ENCODE data around the gene NUDT2.
"Not testable (repeated sequence)": the region's sequence is repeated elsewhere in the genome, so short reads cannot be mapped to it uniquely, and the experiment has no call there.

The NUDT2 gene

DNA sequence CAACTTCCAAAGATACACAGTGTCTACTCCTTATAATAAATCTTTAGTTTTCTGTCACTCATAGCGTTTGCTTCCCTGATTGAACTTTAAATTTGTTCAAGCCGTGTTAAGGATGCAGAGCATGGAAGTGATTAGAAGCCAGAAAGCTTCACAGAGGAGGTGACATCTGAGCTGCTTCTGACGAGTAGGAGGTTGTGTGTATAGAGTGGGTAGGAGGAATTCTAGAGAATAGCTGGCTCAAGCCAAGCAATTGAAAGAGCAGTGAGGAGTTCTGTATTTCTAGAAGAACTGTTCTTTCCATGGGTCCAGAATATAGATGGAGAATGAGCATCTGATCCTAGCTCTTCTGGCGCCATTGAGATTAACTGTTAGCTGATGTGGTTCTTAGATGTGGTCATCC, 6.0 kb downstream of the NUDT2 start:
- DNase-seq (ENCODE audit: low read depth in 2 of 2) = no peak

DNA sequence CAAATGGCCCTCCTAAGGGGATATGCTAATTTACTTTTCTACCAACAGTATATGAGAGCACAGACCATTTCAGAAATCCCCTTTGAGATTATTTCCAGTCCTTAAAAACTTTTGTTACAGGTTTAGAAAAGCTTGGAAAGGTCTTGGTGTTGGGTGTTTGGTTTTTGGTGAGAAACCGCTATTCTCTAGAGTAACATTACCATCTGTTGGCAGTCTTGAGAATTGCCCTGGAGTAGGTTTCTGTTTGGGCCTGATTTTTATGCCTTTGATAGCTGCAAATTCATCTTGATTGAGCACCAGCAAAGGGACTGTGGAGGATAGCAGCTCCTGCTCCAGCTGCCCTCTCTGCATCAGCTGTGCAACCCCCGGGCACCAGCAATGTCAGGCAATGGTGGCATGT, 8.0 kb downstream of the NUDT2 start:
- no peak for DNase-seq (ENCODE audit: low read depth in 2 of 2)

DNA sequence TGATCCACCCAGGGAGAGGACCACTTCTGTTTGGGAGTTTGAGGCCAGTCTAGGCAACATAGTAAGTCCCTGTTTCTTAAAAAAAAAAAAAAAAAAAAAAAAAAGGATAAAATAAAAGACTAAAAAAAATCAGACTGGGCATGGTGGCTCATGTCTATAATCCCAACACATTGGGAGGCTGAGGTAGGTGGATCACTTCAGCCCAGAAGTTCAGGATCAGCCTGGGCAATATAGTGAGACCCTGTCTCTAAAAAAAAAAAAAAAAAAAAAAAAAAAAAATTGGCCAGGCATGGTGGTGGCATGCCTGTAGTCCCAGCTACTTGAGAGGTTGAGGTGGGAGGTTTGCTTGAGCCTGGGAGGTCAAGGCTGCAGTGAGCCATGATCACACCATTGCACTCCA, 8.7 kb downstream of the NUDT2 start:
- not testable (repeated sequence) for DNase-seq (ENCODE audit: low read depth in 2 of 2)

DNA sequence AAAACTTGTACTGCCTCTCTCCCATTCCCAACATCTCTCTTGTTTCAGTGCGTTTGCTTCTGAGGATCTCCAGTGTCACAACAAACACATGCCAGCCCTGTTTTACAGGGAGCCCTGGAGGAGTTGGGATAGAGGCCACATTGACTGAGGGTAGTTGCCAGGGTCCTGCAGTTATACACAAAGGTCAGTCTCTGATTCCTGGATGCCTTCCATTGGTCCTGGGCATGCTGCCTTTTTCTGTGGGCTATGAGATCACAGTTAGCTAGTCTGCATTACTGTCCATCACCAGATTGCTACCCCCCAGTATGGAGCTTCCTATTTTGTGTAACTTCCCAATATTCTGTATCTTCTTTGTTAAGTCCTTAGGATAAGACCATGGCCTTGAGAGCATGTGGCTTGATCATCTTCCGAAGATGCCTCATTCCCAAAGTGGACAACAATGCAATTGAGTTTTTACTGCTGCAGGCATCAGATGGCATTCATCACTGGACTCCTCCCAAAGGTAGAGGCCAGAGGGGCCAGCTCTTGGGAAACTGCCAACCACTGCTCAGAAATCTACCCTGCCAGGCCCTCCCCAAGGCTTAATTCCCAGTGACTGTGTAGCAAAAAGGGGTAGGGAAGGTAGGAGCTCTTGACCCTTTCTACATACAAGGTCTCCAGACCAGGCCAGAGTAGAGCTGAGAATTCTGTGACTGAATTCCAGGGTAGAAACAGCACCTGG, 9.5 kb downstream of the NUDT2 start:
- no peak for DNase-seq (ENCODE audit: low read depth in 2 of 2)

DNA sequence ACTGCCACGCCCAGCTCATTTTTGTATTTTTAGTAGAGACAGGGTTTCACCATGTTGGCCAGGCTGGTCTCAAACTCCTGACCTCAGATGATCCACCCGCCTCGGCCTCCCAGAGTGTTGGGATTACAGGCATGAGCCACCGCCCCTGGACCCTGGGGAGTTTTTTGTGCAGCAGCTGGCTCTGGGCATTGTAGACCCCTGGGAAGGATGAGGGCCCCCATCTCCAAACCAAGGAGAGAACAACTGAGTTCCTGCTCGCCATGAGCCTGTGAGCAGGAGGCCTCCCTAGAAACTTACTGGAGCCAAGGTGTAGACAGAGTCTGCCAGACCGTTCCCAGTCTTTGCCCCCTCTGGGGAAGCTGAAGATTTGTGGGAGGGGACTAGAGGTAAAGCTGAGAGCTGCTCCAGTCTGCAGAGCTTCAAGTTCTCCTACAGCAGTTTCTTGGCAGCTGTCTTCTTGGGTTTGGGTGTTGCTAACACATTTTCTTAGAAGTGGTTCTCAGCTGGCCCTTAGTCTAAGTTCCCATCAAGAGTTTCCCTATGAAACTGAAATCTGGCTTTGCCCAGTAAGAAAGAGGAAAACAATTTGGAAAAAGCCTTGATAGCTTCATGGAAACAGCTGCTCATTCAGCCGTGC, 12.4 kb downstream of the NUDT2 start:
- DNase-seq (ENCODE audit: low read depth in 2 of 2) = no peak

DNA sequence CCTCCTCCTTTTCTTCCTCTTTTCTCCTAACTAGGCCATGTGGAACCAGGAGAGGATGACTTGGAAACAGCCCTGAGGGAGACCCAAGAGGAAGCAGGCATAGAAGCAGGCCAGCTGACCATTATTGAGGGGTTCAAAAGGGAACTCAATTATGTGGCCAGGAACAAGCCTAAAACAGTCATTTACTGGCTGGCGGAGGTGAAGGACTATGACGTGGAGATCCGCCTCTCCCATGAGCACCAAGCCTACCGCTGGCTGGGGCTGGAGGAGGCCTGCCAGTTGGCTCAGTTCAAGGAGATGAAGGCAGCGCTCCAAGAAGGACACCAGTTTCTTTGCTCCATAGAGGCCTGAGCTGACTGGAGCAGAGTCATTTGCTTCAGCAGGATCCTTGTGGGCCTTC, 13.7 kb downstream of the NUDT2 start:
- DNase-seq (ENCODE audit: low read depth in 2 of 2) = no peak

DNA sequence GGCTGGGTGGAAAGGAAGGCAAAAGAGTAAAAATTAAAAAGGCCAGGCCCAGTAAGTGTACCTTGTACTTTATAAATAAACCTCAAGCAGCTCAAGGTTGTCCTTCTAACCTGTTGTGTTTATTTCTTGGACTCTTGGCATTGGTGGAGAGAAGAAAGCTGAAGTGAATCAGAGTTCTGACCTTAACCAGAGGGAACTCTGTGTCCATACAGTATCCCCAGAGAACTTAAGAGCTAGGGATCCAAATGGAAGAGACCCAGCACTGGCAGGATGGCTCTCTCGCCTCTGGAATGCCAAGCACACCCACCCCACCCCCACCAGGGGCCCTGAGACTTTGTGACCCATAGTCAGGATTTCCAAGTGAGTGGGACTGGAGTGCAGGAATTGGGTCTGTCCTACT, 14.2 kb downstream of the NUDT2 start:
- DNase-seq (ENCODE audit: low read depth in 2 of 2) = no peak

DNA sequence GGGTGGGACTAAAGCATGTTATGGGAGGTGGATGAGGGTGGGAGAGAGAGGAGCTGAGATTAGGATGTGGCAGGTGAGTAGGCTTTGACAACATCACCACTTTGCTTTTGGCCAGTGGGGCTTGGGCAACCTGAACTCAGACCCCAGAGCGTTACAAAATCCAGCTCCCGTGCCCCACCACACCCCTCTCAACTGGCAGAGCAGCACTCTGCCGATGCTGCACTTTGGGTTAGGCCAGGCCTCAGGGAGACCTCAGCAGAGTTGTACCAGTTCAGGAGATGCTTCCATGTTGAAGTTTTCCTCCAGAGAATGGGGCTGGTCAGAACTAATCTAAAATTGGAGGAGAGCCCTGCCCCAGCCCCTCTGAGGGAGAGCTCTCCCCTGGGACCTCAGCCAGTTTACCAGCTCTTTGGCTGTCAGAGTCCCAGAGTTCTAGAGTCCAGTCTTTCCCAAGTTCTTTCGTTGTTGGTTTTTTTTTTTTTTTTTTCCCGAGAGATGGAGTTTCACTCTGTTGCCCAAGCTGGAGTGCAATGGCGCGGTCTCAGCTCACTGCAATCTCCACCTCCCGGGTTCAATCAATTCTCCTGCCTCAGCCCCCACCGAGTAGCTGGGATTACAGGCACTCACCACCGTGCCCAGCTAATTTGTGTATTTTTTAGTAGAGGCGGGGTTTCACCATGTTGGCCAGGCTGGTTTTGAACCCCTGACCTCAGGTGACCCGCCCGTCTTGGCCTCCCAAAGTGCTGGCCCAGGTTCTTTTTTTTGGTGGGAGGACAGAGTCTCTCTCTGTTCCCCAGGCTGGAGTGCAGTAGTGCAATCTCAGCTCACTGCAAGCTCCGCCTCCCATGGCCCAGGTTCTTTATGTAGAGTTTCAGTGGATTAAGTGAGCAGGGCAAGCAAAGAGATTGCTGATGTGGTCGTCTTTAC, 17.8 kb downstream of the NUDT2 start:
- DNase-seq (ENCODE audit: low read depth in 2 of 2) = no peak

DNA sequence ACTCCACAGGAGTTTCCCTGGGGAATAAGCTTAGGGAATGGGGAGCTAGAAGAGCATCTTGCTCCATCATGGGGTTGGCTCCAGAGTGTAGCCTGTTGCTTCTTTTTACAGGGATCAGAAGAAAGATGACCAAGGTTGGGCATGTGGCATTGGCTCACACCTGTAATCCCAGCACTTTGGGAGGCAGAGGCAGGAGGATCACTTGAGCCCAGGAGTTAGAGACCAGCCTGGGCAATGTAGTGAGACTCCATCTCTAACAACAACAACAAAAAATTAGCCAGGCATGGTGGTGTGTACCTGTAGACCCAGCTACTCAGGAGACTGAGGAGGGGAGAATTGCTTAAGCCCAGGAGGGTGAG, 18.4 kb downstream of the NUDT2 start:
- no peak for DNase-seq (ENCODE audit: low read depth in 2 of 2)

DNA sequence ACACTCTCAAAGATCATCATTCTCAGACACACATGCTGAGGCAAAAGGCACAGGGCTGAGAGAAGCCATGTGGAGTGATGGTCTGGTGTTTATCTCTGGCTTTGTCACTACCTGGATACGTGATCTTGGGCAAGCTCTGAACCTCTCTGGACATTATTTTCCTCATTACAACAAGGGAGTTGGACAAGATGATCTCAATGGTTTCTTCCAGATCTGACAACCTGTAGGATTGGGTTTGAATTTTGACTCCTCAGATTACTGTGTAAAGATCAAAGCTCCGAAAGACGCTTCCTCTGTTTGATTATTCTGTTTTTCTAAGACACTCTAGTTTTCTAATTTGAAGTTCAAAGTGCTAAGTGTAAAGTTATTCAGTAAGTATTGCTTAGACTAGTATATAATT, 20.0 kb downstream of the NUDT2 start:
- DNase-seq (ENCODE audit: low read depth in 2 of 2) = no peak

DNA sequence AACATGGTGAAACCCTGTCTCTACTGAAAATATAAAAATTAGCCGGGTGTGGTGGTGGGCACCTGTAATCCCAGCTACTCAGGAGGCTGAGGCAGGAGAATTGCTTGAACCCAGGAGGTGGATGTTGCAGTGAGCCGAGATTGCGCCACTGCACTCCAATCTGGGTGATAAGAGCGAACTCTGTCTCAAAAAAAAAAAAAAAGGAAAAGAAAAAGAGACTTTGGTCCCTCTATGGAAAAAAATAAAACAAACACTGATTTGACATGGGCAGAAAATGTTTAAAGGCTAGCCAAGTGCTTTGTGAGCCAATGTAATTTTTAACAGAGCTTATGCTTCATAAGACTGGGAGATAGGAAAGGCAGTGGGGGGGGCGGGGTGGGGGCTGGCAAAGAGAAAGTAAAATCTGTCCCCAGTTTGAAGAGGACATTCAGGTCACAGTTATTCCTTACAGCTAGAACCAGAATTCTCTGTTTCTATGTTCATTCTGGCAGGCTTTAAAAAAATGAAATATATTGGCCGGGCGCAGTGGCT, 22.8 kb downstream of the NUDT2 start:
- not testable (repeated sequence) for DNase-seq (ENCODE audit: low read depth in 2 of 2)

DNA sequence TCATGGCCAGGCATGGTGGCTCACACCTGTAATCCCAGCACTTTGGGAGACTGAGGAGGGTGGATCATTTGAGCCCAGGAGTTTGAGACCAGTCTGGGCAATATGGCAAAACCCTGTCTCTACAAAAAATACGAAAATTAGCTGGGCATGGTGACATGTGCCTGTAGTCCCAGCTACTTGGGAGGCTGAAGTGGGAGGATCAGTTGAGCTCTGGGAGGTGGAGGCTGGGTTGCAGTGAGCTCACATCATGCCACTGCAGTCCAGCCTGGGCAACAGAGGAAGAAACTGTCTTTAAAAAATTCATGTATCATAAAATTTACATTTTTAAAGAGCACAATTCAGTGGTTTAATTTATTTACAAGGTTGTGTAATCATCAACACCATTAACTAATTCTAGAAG, 23.6 kb downstream of the NUDT2 start:
- DNase-seq (ENCODE audit: low read depth in 2 of 2) = not testable (repeated sequence)

DNA sequence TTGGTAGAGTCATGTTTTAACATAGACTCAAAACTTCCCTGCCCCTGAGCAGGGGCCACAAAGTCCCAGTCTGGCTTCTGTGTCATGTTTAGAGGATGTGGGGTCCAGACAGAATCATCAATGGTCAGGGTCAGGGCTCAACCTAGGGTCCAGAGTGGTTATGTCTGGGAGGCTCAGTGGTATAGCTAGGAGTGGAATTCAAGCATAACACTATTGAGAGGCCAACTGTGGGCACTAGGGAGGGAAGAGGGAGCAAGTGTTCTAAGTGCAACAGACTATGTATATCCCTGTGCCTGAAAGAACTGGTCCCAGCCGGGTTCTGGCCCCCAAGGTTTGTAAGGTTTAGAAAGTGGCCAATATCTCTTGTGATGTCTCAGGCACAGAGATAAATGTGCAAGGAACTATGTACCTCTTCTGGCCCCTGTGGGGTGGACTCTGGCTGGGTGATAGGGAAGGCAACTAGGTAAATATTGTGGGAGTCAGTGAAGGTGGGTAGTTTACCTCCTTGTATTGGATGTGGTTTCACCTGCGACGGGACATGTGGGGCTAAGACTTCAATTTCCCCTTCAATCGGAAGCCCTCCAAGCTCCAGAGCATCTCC, 33.3 kb downstream of the NUDT2 start:
- no peak for DNase-seq (ENCODE audit: low read depth in 2 of 2)

DNA sequence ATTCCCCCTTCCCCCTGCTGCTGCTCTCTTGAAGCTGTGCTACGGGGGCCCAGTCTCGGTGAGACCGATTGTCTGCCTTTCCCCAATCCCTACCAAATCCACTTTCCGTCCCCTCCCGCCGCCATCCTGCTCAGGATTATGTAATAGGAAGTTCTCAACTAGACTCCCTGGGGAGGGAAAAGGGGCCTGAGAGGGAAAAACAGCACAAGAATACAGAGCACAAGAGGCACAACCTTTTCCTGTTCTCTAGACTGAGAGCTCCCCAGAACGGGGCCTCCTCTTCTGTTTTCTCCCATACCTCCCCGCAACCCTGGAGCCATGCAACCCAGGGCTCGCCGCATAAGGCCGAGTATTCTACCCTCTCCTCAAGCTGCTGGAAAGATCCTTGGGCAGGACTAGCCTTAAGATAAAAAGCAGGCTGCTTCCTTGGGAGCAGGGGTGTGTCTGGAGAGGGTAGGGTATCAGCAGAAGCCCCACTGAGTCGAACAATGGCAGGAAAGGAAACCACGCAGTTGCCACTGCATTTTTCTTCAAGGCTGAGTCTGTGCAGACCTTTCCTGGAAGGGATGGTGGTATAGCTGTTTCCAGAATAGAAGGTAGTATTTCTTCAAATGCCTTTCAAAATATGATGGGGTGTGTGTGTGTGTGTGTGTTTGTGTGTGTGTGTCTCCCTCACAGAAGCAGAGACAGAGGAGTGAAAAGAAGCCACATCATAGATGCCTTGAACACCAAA, 34.4 kb downstream of the NUDT2 start:
- no peak for DNase-seq (ENCODE audit: low read depth in 2 of 2)

DNA sequence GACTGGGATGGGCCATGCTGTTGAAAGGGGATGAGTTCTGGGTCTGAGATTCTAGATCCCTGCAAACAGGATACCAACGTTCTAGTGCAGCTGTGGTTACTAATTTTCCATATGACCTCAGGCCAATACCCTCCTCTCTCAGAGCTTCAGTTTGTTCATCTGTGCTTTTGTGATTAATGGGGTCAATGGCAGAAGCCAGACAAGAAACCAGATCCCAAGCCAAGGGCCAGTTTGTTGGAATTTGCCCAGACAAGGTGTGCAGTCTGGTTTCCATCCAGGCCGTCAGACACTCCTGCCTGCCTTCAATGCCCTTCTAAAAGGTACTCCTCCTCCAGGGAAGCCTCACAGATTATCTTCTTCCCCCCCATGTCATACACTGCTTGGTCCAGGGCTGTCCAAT, 35.9 kb downstream of the NUDT2 start:
- DNase-seq (ENCODE audit: low read depth in 2 of 2) = no peak

DNA sequence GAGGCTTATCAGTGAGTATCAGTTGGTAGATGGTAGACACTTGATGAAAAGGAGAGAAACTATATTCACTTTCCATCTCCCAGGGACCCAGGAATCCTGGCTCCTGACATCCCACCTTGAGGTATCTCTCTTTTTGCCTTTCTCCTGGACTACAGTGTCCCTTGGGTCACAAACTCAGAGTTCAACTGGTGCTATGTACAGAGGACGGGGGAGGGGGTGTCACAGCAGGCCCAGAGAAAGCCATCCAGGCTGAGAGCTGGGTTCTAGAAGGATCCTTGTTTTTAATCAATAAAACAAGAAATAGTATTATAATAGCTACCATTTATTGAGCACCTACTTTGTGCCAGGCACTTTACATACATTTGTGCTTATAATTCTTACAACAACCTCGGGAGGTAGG, 37.0 kb downstream of the NUDT2 start:
- no peak for DNase-seq (ENCODE audit: low read depth in 2 of 2)

DNA sequence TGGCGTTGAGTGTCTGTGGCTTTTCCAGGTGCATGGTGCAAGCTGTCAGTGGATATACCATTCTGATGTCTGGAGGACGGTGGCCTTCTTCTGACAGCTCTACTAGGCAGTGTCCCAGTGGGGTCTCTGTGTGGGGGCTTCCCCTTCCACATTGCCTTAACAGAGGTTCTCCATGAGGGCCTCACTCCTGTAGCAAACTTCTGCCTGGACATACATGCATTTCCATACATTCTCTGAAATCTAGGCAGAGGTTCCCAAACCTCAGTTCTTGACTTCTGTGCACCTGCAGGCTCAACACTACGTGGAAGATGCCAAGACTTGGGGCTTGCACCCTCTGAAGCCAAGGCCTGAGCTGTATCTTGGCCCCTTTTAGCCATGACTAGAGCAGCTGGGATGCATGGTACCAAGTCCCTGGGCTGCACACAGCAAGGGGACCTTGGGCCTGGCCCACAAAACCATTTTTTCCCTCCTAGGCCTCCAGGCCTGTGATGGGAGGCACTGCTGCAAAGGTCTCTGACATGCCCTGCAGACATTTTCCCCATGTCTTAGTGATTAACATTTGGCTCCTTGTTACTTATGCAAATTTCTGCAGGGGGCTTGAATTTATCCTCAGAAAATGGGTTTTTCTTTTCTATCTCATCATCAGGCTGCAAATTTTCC, 38.5 kb downstream of the NUDT2 start:
- DNase-seq (ENCODE audit: low read depth in 2 of 2) = not testable (repeated sequence)

DNA sequence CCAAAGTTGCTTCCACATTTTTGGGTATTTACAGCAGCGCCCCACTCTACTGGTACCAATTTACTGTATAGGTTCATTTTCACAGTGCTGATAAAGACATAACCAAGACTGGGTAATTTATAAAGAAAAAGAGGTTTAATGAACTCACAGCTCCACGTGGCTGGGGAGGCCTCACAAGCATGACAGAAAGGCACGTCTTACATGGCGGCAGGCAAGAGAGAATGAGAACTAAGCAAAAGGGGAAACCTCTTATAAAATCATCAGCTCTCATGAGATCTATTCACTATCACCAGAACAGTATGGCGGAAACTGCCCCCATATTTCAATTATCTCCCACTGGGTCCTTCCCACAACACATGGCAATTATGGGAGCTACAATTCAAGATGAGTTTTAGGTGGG, 39.4 kb downstream of the NUDT2 start:
- not testable (repeated sequence) for DNase-seq (ENCODE audit: low read depth in 2 of 2)

DNA sequence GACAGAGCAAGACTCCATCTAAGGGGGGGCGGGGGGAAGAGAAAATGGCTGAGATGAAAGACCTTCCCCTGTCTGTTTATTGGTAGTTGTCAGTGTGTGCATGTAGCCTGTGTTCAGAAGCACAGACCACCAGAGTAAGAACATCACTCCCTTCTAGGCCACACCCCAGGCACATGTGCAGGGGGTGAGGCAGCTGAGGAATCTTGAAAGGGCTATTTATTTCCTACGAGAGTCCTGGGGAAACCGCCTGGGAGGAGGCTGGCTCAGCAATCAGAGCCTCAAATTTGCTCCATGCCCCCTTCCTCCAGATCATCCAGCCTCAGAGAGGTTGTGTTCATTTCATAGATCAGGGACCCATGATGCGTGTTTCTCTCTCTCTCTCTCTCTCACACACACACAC, 40.3 kb downstream of the NUDT2 start:
- no peak for DNase-seq (ENCODE audit: low read depth in 2 of 2)

DNA sequence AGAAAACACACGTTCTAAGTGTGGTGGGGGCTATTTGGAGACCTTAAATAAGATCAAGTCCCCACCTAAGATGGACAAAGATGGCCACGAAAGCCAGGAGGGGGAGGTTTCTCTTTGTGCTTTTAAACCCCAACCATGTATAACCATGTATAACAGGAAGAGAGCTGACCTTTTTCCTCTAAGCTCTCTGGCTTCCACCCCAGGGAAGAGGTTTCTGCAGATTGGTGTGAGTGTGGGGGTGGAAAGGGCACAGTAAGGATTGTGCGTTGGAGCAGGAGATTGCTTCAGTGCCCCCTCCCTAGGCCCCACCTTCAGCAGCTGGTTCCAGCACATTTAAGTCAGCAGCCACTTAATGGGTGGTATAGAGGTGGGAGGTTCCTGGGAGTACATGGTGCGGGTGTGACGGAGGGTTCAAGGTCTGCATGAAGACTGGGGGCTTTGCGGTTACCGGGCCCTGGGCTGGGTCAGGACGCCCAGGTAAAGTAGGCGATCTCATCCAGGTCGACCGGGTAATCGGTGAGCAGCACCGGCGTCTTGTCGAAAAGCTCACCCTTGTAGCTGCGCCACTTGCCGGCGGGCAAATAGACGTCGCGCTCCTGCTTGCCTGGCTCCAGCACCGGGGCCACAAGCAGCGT, 41.1 kb downstream of the NUDT2 start:
- no peak for DNase-seq (ENCODE audit: low read depth in 2 of 2)
